ENCODE results near the gene LRCOL1. TPM values are rescaled to one million over a fixed set of nuclear protein-coding genes. Genes with fewer than 3 reads are reported as not detected.

Gene LRCOL1
- total and polyA plus RNA-seq, 2 experiments from 2014 or later, result 1.7 TPM; not detected in 1

DNA sequence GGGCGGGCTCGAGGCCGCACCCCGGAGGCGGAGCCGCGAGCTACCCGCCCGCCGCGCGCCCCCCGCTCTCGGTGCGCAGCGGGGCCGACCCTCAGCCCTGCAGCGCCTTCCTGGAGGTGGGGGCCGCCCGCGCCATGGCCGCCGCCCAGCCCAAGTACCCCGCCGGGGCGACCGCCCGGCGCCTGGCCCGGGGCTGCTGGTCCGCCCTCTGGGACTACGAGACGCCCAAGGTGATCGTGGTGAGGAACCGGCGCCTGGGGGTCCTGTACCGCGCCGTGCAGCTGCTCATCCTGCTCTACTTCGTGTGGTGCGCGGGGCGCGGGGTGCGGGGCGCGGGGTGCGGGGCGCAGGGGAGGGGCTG, 8.3 kb upstream of the LRCOL1 start, which contains the start of gene P2RX2:
P2RX2 (plus strand) TSS at position 94 of the 361 bp plus-strand sequence; CDS start at position 135, 41 bp downstream.
- H2AFZ ChIP-seq, result no peak within 1 kb of the TSS
- no peaks in the 10 kb centered on the region for H3K9me2 ChIP-seq (ENCODE audit: insufficient read depth)
- 0 out of 2 replicates have a peak, but pooled peaks cover 6% of the 10 kb centered on the region for H4K20me1 ChIP-seq (replicated peaks; ENCODE audit: insufficient read depth)
- peak within 1 kb of the TSS; percentile 74 for H3K4me2 ChIP-seq
- Mint-ChIP-seq H3K4me3 (peak within 1 kb of the TSS; percentile 71), H3K4me1 (peaks cover 14% of the 10 kb centered on the region), H3K36me3 (ENCODE audit: low read depth) (peaks cover 14% of the 10 kb centered on the region), H3K27ac (no peak within 1 kb of the TSS), H3K27me3 (ENCODE audit: insufficient read depth, low read depth, poor library complexity) (peaks cover 58% of the 10 kb centered on the region), H3K9me3 (peaks cover 30% of the 10 kb centered on the region)
- ATAC-seq (peak; percentile 2; the same call in 2 of the 3 replicates), DNase-seq (ENCODE audit: low spot score) (peak; percentile 58)
- TF ChIP-seq ZNF331 (CRISPR knock-in tag; IDR thresholded peaks at IDR 0.05; ENCODE audit: low read depth), result no peak
- H3K79me2 ChIP-seq (replicated peaks; ENCODE audit: insufficient read depth), result no peaks in the 10 kb centered on the region
- H3K27me3 ChIP-seq (ENCODE audit: insufficient read depth), result peaks cover 62% of the 10 kb centered on the region
- H3K36me3 ChIP-seq (ENCODE audit: insufficient read depth), result no peaks in the 10 kb centered on the region
- H3K27ac ChIP-seq (ENCODE audit: low read depth), result no peak within 1 kb of the TSS
- peaks cover 6% of the 10 kb centered on the region; the same call in 1 of the 2 replicates for H3K4me1 ChIP-seq (ENCODE audit: insufficient read depth)
- peak within 1 kb of the TSS; percentile 57 for H3K4me3 ChIP-seq
- 0 out of 2 replicates have a peak, but pooled peaks cover 3% of the 10 kb centered on the region for H3F3A ChIP-seq (replicated peaks; ENCODE audit: low read depth)

DNA sequence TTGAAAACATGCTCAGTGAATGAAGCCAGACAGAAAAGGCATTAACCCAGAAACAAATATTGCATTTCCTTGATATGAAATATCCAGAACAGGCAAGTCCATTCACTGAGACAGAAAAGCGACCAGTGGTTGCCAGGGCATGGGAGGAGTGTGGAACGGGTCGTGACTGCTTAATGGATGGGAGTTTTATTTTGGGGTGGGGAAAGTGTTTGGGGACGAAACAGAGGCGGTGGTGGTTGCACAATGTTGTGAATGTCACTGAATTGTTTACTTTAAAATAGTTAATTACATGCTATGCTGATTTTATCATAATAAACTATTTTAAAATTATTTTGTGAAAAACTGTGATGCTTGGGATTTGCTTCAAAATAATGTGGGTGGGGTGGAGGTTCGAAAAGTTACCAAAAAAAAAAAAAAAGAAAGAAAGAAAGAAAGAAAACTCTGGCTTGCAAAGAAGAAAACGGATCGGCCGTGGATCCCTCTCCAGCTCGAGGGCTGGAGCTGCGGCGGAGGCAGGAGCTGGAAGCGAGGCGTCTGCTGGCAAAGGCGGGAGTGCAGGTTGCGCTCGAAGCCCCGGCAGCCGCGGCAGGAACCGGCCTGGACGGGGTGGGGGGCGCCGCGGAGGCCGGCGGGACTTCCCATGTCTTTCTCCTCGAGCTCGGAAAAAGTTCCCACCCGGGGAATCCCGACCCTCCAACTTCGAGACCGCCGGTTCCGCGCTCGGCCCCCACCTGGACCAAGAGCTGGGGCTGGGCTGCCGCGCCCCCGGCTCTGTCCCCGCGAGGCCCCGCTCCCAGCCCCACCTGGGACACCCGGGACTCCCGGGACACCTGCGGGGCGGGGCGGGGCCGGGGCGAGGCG, 7.7 kb upstream of the LRCOL1 start:
- peak; percentile 26 for ATAC-seq
- H3K27me3 ChIP-seq (ENCODE audit: insufficient read depth), result peaks cover 68% of the 10 kb centered on the region
- DNase-seq (ENCODE audit: low spot score), result peak; percentile 76
- TF ChIP-seq ZNF114 (CRISPR knock-in tag; IDR thresholded peaks at IDR 0.05), result no peak
- TF ChIP-seq, protein P1, sequence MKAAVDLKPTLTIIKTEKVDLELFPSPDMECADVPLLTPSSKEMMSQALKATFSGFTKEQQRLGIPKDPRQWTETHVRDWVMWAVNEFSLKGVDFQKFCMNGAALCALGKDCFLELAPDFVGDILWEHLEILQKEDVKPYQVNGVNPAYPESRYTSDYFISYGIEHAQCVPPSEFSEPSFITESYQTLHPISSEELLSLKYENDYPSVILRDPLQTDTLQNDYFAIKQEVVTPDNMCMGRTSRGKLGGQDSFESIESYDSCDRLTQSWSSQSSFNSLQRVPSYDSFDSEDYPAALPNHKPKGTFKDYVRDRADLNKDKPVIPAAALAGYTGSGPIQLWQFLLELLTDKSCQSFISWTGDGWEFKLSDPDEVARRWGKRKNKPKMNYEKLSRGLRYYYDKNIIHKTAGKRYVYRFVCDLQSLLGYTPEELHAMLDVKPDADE (IDR thresholded peaks at IDR 0.05), result no peak
- no peak for TF ChIP-seq CREB1 (CRISPR knock-in tag; IDR thresholded peaks at IDR 0.05; ENCODE audit: low read depth)
- no peak for TF ChIP-seq NANOG (IDR thresholded peaks at IDR 0.05; ENCODE audit: borderline replicate concordance)
- no peak for TF ChIP-seq ZNF331 (CRISPR knock-in tag; IDR thresholded peaks at IDR 0.05; ENCODE audit: low read depth)
- TF ChIP-seq EZH2 (IDR thresholded peaks at IDR 0.05; ENCODE audit: low read depth, unreplicated experiment), result no peak
- TF ChIP-seq JUNB (IDR thresholded peaks at IDR 0.05; ENCODE audit: unreplicated experiment), result no peak
- no peak for TF ChIP-seq POLR2AphosphoS5 (IDR thresholded peaks at IDR 0.05; ENCODE audit: low read depth)
- TF ChIP-seq STAT1 (IDR thresholded peaks at IDR 0.05; ENCODE audit: unreplicated experiment), result no peak
- TF ChIP-seq, protein P2, sequence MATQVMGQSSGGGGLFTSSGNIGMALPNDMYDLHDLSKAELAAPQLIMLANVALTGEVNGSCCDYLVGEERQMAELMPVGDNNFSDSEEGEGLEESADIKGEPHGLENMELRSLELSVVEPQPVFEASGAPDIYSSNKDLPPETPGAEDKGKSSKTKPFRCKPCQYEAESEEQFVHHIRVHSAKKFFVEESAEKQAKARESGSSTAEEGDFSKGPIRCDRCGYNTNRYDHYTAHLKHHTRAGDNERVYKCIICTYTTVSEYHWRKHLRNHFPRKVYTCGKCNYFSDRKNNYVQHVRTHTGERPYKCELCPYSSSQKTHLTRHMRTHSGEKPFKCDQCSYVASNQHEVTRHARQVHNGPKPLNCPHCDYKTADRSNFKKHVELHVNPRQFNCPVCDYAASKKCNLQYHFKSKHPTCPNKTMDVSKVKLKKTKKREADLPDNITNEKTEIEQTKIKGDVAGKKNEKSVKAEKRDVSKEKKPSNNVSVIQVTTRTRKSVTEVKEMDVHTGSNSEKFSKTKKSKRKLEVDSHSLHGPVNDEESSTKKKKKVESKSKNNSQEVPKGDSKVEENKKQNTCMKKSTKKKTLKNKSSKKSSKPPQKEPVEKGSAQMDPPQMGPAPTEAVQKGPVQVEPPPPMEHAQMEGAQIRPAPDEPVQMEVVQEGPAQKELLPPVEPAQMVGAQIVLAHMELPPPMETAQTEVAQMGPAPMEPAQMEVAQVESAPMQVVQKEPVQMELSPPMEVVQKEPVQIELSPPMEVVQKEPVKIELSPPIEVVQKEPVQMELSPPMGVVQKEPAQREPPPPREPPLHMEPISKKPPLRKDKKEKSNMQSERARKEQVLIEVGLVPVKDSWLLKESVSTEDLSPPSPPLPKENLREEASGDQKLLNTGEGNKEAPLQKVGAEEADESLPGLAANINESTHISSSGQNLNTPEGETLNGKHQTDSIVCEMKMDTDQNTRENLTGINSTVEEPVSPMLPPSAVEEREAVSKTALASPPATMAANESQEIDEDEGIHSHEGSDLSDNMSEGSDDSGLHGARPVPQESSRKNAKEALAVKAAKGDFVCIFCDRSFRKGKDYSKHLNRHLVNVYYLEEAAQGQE (IDR thresholded peaks at IDR 0.05; ENCODE audit: unreplicated experiment), result no peak

More for the DNA sequence above, 7.7 kb upstream of the LRCOL1 start:
- H3K4me3 ChIP-seq, result peak overlapping the region; percentile 57
- no peak overlapping the region for H3K27ac ChIP-seq (ENCODE audit: low read depth)
- no peak overlapping the region for H3K27ac Mint-ChIP-seq
- H3K9me2 ChIP-seq (ENCODE audit: insufficient read depth), result no peaks in the 10 kb centered on the region
- peaks cover 30% of the 10 kb centered on the region for H3K9me3 Mint-ChIP-seq
- H3K4me2 ChIP-seq, result peak overlapping the region; percentile 74
- H2AFZ ChIP-seq, result no peak overlapping the region
- H3K36me3 Mint-ChIP-seq (ENCODE audit: low read depth), result peaks cover 12% of the 10 kb centered on the region
- no peaks in the 10 kb centered on the region for H3K79me2 ChIP-seq (replicated peaks; ENCODE audit: insufficient read depth)
- no peaks in the 10 kb centered on the region for H3K36me3 ChIP-seq (ENCODE audit: insufficient read depth)
- peaks cover 64% of the 10 kb centered on the region for H3K27me3 Mint-ChIP-seq (ENCODE audit: insufficient read depth, low read depth, poor library complexity)
- H4K20me1 ChIP-seq (replicated peaks; ENCODE audit: insufficient read depth), result 0 out of 2 replicates have a peak, but pooled peaks cover 6% of the 10 kb centered on the region
- peaks cover 6% of the 10 kb centered on the region; the same call in 1 of the 2 replicates for H3K4me1 ChIP-seq (ENCODE audit: insufficient read depth)
- peak overlapping the region; percentile 71 for H3K4me3 Mint-ChIP-seq
- H3F3A ChIP-seq (replicated peaks; ENCODE audit: low read depth), result 0 out of 2 replicates have a peak, but pooled peaks cover 3% of the 10 kb centered on the region
- peaks cover 12% of the 10 kb centered on the region for H3K4me1 Mint-ChIP-seq
